ENCODE measurements around the gene PRELID3B.

PRELID3B gene

DNA sequence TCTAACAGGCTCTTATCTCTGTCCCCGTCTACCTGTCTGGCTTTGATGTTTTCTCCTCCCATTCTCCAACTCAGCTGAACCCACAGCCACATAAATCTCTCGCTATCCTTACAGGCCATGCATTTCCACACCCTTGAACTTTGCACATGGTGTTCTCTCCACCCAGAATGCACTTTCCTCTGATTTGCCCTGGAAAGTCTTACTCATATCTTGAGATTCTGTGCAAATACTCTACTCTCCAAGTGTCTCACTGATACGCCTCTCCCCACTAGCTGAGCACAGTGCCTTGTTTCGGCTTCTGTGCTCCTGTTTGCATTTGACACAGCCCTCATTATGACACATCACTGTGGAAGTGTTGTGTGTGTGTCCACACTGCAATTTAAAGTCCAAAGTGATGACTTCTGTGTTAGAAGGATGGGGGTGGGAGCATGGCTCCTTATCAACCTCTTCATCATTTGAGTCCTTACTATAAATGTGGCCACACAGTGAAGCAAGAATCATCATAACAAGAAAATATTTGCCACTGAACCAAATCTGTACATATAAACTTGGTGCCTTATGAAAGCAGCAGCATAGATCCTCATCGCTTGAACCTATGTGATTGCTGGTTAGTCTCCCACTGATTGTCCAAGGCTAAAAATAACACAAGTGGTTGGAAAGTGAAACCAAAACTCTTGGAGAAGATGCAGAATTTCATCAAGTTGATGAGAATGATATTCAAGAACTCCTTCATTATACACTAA is 5.5 kb upstream of the PRELID3B start:
- TF ChIP-seq, protein P1, sequence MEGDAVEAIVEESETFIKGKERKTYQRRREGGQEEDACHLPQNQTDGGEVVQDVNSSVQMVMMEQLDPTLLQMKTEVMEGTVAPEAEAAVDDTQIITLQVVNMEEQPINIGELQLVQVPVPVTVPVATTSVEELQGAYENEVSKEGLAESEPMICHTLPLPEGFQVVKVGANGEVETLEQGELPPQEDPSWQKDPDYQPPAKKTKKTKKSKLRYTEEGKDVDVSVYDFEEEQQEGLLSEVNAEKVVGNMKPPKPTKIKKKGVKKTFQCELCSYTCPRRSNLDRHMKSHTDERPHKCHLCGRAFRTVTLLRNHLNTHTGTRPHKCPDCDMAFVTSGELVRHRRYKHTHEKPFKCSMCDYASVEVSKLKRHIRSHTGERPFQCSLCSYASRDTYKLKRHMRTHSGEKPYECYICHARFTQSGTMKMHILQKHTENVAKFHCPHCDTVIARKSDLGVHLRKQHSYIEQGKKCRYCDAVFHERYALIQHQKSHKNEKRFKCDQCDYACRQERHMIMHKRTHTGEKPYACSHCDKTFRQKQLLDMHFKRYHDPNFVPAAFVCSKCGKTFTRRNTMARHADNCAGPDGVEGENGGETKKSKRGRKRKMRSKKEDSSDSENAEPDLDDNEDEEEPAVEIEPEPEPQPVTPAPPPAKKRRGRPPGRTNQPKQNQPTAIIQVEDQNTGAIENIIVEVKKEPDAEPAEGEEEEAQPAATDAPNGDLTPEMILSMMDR (IDR thresholded peaks at IDR 0.05) = no peak

DNA sequence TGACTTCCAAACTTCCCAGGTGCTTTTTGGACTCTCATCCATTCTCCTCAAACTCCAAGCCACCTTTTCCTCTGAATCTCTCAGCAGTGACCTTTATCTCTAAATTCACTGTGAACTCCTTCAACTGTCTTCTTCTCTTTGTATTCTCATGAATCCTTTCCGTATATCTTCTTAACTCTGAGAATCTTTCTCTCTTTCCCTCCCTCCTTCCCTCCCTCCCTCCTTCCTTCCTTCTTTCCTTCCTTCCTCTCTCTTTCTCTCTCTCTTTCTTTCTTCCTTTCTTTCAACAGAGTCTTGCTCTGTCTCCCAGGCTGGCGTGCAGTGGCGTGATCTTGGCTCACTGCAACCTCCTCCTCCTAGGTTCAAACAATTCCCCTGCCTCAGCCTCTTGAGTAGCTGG is 4.3 kb upstream of the PRELID3B start:
- TF ChIP-seq, protein P1 (IDR thresholded peaks at IDR 0.05) = no peak

- TF ChIP-seq, protein P1 (IDR thresholded peaks at IDR 0.05) = no peak
Observed at GRCh38 chr20:59044796-59045195, 2.2 kb upstream of the PRELID3B start.

DNA sequence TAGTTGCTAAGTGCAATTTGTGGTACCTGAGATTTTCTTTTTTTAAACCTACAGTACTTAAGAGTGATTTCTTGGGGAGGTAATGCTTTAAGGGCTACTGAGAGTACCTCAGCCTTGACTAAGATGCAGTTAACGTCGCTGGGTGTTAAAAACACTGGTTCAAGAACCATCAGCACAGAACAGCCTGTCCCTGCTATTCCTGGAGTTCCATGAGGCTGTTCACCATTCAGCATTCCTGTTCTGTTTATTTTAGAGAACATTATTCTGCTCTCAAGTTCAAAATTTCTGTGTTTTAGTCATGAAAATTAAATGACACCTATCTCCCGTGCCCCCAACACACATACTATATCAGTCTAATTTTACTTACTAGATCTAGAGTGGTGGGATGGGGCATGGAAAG is 1.7 kb upstream of the PRELID3B start:
- TF ChIP-seq, protein P1 (IDR thresholded peaks at IDR 0.05) = no peak

DNA sequence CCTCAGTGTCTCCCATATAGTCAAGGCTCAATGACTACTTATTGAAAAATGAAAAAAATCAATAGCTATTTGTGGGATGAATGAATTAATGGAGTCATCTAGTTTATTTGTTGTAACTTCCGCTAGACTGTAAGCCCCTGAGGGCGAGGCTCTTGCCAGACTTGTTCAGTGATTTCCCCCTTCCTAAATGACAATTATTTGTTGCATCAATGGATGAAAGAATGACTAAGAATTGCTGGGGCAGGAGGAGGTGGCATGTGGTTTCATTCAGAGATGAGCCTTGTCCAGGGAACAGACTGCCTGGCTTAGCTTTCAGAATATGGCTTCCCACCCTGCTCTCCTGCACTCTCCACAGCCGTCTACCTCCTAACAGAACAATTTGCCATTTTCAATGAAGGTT is 1.1 kb upstream of the PRELID3B start:
- TF ChIP-seq, protein P1 (IDR thresholded peaks at IDR 0.05) = no peak

DNA sequence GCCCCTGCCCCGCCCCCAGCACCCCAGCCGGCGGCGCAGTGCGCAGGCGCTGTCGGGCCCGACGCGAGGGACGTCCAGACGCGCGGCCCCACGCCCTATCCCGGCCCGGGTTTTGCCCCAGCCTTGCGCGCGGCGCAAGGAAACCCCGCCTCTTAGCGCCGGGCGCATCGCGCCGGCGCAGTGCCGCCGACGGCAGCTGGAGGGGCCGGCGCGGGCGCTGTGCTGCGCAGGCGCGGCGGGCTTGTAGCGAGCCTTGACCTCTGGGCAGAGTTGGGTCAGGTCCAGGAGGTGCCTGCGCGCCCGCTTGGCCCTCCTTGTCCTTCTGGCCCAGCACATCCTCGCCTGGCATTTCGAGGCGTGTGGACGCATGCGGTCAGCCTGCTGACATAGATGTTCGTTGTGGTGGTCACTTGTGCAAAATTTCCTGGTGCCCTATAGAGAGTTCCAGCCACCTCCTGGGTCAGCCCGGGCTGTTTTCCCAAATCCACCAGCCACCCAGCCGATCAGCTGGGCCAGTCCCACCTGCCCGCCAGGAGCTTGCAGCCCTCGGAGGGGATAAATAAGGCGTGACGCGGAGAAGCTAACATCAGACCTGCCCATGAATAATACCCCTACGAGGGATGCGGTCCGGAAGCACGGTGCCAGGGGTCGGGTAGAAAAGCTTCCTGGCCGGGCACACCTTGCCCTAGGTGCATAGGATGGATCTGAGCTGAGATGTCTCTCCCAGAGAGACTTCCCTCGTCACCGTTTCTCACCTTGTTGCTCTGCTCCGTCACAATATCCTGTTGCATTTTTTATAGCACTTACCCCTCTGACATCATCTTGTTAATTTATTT is 428 bp upstream of the PRELID3B start:
- TF ChIP-seq, protein P1 (IDR thresholded peaks at IDR 0.05) = no peak

DNA sequence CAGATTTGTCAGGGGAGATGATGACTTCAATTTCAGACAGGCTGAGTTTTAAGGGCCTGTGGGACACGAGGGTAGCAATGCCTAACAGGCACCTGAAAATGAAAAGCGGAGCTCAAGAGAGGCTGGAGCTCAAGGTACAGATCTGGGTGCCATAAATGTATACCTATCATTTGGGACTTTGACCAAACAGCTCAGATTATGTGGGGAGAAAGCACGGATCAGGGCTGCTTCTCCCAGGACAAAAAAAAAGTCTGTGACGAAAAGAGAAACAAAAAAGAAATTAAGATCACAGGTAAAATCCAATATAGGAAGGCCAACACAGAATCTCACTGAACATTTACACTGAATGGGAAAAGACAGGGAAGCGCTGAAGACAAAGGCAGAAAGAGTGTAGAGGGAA is 1.9 kb downstream of the PRELID3B start:
- TF ChIP-seq, protein P1 (IDR thresholded peaks at IDR 0.05) = no peak
